ENCODE results near the gene ANTXR1. TPM values are rescaled to one million over a fixed set of nuclear protein-coding genes. Genes with fewer than 3 reads are reported as not detected.

Gene ANTXR1
- total and polyA plus RNA-seq, 2 experiments from 2014 or later = 29.1 to 34.7 TPM

DNA sequence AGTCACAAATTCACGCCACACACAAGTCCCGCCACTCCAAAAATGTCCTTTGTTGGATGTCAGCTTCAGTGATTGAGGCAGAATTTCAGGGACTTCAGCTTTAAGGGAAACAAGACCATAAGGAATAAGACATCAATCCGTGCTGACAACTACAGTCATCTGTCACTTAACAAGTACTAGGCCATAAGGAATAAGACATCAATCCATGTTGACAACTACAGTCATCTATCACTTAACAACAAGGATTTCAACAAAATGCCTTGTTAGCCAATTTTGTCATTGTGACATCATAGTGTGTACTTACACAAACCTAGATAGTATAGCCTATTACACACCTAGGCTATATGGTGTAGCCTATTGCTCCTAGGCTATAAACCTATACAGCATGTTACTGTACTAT, 58.0 kb downstream of the ANTXR1 start:
- H3K4me3 ChIP-seq = no peak overlapping the region
- H3K27me3 ChIP-seq = no peaks in the 10 kb centered on the region
- no peak overlapping the region for H3K27ac ChIP-seq
- no peaks in the 10 kb centered on the region for H3K9me3 ChIP-seq (ENCODE audit: low read depth)
- H3K9me2 ChIP-seq (replicated peaks; ENCODE audit: insufficient read depth) = no peaks in the 10 kb centered on the region
- H4K20me1 ChIP-seq (ENCODE audit: insufficient read depth, poor library complexity, severe bottlenecking) = no peaks in the 10 kb centered on the region
- 95% methylated on average over 3 of the region's 3 CpGs for WGBS (ENCODE audit: low lambda C conversion rate, missing lambda C conversion rate)
- no peaks in the 10 kb centered on the region for H3K4me1 ChIP-seq (ENCODE audit: insufficient read depth)
- H2AFZ ChIP-seq = no peak overlapping the region
- TF ChIP-seq, protein P1, sequence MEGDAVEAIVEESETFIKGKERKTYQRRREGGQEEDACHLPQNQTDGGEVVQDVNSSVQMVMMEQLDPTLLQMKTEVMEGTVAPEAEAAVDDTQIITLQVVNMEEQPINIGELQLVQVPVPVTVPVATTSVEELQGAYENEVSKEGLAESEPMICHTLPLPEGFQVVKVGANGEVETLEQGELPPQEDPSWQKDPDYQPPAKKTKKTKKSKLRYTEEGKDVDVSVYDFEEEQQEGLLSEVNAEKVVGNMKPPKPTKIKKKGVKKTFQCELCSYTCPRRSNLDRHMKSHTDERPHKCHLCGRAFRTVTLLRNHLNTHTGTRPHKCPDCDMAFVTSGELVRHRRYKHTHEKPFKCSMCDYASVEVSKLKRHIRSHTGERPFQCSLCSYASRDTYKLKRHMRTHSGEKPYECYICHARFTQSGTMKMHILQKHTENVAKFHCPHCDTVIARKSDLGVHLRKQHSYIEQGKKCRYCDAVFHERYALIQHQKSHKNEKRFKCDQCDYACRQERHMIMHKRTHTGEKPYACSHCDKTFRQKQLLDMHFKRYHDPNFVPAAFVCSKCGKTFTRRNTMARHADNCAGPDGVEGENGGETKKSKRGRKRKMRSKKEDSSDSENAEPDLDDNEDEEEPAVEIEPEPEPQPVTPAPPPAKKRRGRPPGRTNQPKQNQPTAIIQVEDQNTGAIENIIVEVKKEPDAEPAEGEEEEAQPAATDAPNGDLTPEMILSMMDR (IDR thresholded peaks at IDR 0.05; ENCODE audit: poor library complexity) = no peak
- TF ChIP-seq EZH2phosphoT487 (IDR thresholded peaks at IDR 0.05; ENCODE audit: low read depth, severe bottlenecking, unreplicated experiment) (no peak), EZH2 (IDR thresholded peaks at IDR 0.05; ENCODE audit: borderline replicate concordance) (no peak)
- H3K36me3 ChIP-seq (replicated peaks; ENCODE audit: insufficient read depth, low read depth) = no peaks in the 10 kb centered on the region
- no peak overlapping the region for H3K4me2 ChIP-seq
- H3K79me2 ChIP-seq = no peaks in the 10 kb centered on the region
- DNase-seq (ENCODE audit: low spot score) = no peak

DNA sequence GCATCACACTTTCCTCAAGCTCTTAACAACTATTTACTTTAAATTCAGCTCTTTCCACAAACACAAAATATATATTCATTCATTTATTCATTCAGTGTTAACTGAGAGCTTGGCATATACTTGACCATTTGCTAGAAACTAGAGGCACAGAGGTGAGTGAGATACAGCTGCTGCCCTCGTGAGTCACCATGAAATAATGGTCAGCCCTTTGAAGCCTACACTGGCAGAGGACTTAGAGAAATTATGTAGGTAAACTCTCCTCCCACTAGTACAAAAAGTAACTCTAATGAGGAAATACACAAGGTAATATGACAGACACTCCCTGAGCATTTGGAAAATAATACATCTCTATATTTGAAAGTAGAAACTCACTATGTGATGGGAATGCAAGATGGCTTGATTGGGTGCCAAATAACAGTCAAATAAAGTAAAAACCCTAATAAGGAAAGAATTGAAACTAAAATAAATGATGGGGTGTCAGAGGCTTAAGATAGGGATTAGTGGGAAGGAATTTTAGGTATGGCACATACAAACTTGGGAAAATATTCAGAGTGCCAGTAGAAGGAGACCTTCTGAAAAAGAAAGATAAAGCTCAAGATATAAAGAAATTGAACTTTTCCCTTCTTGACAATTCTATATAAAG, 61.1 kb downstream of the ANTXR1 start:
- no peak overlapping the region for H2AFZ ChIP-seq
- H3K4me1 ChIP-seq (ENCODE audit: insufficient read depth) = no peaks in the 10 kb centered on the region
- no peak overlapping the region for H3K27ac ChIP-seq
- no peak for DNase-seq (ENCODE audit: low spot score)
- TF ChIP-seq, protein P1 (IDR thresholded peaks at IDR 0.05; ENCODE audit: poor library complexity) = no peak
- no peak for TF ChIP-seq EZH2 (IDR thresholded peaks at IDR 0.05; ENCODE audit: borderline replicate concordance)
- TF ChIP-seq EZH2phosphoT487 (IDR thresholded peaks at IDR 0.05; ENCODE audit: low read depth, severe bottlenecking, unreplicated experiment) = no peak
- H3K4me2 ChIP-seq = no peak overlapping the region
- H3K36me3 ChIP-seq (replicated peaks; ENCODE audit: insufficient read depth, low read depth) = no peaks in the 10 kb centered on the region
- no peaks in the 10 kb centered on the region for H3K9me3 ChIP-seq (ENCODE audit: low read depth)
- H3K27me3 ChIP-seq = no peaks in the 10 kb centered on the region
- no peaks in the 10 kb centered on the region for H4K20me1 ChIP-seq (ENCODE audit: insufficient read depth, poor library complexity, severe bottlenecking)
- WGBS (ENCODE audit: low lambda C conversion rate, missing lambda C conversion rate) = 85% methylated on average over 1 of the region's 1 CpG
- no peaks in the 10 kb centered on the region for H3K79me2 ChIP-seq
- no peak overlapping the region for H3K4me3 ChIP-seq
- no peaks in the 10 kb centered on the region for H3K9me2 ChIP-seq (replicated peaks; ENCODE audit: insufficient read depth)

DNA sequence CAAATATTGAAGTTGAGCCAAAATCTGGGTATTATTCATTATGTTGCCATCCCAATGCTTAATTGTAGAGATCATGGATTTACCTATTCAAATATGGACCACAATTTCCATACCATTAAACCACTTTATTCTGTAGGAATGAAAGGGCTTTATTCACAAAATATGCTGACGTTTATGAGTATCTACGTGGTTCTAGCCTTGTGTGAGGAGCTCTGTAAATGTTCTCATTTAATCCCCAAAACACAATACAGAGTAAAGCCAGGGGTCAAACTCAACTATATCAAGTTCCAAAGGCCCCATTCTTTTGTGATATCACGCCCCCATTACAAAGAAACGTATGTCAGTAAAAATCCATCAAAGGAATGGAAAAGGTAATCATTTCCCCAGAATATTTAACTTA, 61.9 kb downstream of the ANTXR1 start:
- TF ChIP-seq EZH2phosphoT487 (IDR thresholded peaks at IDR 0.05; ENCODE audit: low read depth, severe bottlenecking, unreplicated experiment) (no peak), EZH2 (IDR thresholded peaks at IDR 0.05; ENCODE audit: borderline replicate concordance) (no peak)
- TF ChIP-seq, protein P1 (IDR thresholded peaks at IDR 0.05; ENCODE audit: poor library complexity) = no peak
- H3K9me3 ChIP-seq (ENCODE audit: low read depth) = no peaks in the 10 kb centered on the region

More for the DNA sequence above, 61.9 kb downstream of the ANTXR1 start:
- Histone ChIP-seq H3K79me2 (no peaks in the 10 kb centered on the region), H3K9me2 (replicated peaks; ENCODE audit: insufficient read depth) (no peaks in the 10 kb centered on the region), H3K4me1 (ENCODE audit: insufficient read depth) (no peaks in the 10 kb centered on the region), H3K36me3 (replicated peaks; ENCODE audit: insufficient read depth, low read depth) (no peaks in the 10 kb centered on the region), H2AFZ (no peak overlapping the region), H3K27ac (no peak overlapping the region), H4K20me1 (ENCODE audit: insufficient read depth, poor library complexity, severe bottlenecking) (no peaks in the 10 kb centered on the region), H3K4me2 (no peak overlapping the region), H3K27me3 (no peaks in the 10 kb centered on the region), H3K4me3 (no peak overlapping the region)
- WGBS (ENCODE audit: low lambda C conversion rate, missing lambda C conversion rate) = 95% methylated on average over 4 of the region's 4 CpGs
- no peak for DNase-seq (ENCODE audit: low spot score)

Measured in hepatocyte (in vitro differentiated cells).